Panc1 (cell line): ENCODE results near the gene RANBP1. TPM values are rescaled to one million over a fixed set of nuclear protein-coding genes. Genes with fewer than 3 reads are reported as not detected.

Experiments
- ATAC-seq: fragments of 200-7000 bp; cut with Tn5 transposase; 2 replicates; pipeline ENCODE4 v1.9.1; 2020; ENCODE audit warnings: mild to moderate bottlenecking, moderate library complexity
- BruUV-seq: library from RNA; stranded (reverse); fragments of 400-500 nt; replicated peaks from 2 replicates; lab custom pipeline; 2021; lab: Mats Ljungman, UMichigan
- CTCF ChIA-PET: fragments of 300-600 bp; sonication (Branson Sonifier 250); formaldehyde crosslinking; loops from one replicate; lab custom pipeline; 2022; ENCODE audit warnings: antibody characterized with exemption; lab: Charles Lee
- POLR2A ChIA-PET: fragments of 300-600 bp; sonication (Branson Sonifier 250); formaldehyde crosslinking; loops from one replicate; lab custom pipeline; 2022; ENCODE audit warnings: antibody characterized with exemption; lab: Charles Lee
- DNase-seq: peaks from one replicate; pipeline ENCODE4 v3.0.0-alpha.2; 2010; ENCODE audit warnings: low read depth, low spot score
- H3K27ac ChIP-seq: 2 replicates; pipeline ENCODE4 v1.5.1; 2011; ENCODE audit warnings: mild to moderate bottlenecking, low read length, inconsistent platforms
- H3K27me3 ChIP-seq: fragments of 200-500 bp; sonication (Bioruptor generic); 2 replicates; pipeline ENCODE4 v1.6.0; 2014; ENCODE audit warnings: low read length, inconsistent platforms; ENCODE audit not compliant: control insufficient read depth, insufficient read depth
- H3K36me3 ChIP-seq: fragments of 200-500 bp; sonication (Bioruptor generic); 2 replicates; pipeline ENCODE4 v1.5.1; 2014; ENCODE audit warnings: inconsistent platforms, mild to moderate bottlenecking, low read length, moderate library complexity; ENCODE audit not compliant: control insufficient read depth, insufficient read depth
- H3K4me1 ChIP-seq: 2 replicates; pipeline ENCODE4 v1.5.1; 2011; ENCODE audit warnings: inconsistent platforms, mild to moderate bottlenecking, low read length, moderate library complexity; ENCODE audit not compliant: control insufficient read depth, insufficient read depth
- H3K4me3 ChIP-seq, 2 experiments: 2 replicates each; pipeline ENCODE4 v1.5.1; 2011 to 2012; ENCODE audit warnings: low read depth in 2 of 2, low read length in 2 of 2, mild to moderate bottlenecking in 2 of 2, inconsistent platforms in 1 of 2, moderate library complexity in 1 of 2
- H3K9me3 ChIP-seq: fragments of 200-500 bp; sonication (Bioruptor generic); 2 replicates; pipeline ENCODE4 v1.5.1; 2014; ENCODE audit warnings: low read depth, mild to moderate bottlenecking, inconsistent platforms, low read length, moderate library complexity; ENCODE audit not compliant: control insufficient read depth, insufficient read depth
- POLR2AphosphoS5 ChIP-seq: IDR thresholded peaks from 2 replicates; pipeline ENCODE4 v1.6.1; 2012; ENCODE audit warnings: mild to moderate bottlenecking, low read depth, low read length, moderate library complexity
- SIN3A ChIP-seq: IDR thresholded peaks from 2 replicates; pipeline ENCODE4 v1.6.1; 2012; ENCODE audit warnings: low read depth, mild to moderate bottlenecking, low read length, moderate library complexity, borderline replicate concordance; ENCODE audit not compliant: insufficient read depth
- TCF7L2 ChIP-seq: IDR thresholded peaks from 2 replicates; pipeline ENCODE4 v1.6.1; 2011; ENCODE audit warnings: mild to moderate bottlenecking, low read depth, low read length, inconsistent platforms
- in situ Hi-C: cut with HindIII; loops from 2 replicates; pipeline ENCODE4 v1.10.0; 2016; ENCODE audit warnings: low sequenced_read_pairs, low pct_unique_long_range_greater_than_20kb
- intact Hi-C: fragments of 100-400 bp; cut with micrococcal nuclease; formaldehyde crosslinking; loops from one replicate; pipeline ENCODE4 v1.10.0; 2022; ENCODE audit not compliant: unreplicated experiment
- total RNA-seq: library from RNA; stranded (reverse); gene quantifications from one replicate; pipeline ENCODE4 v1.2.1, GENCODE V29; 2021; ENCODE audit not compliant: unreplicated experiment
- TF ChIP-seq, protein P1 (sequence below), 2 experiments: IDR thresholded peaks; 2 replicates each; pipeline ENCODE4 v1.6.1; 2011 to 2012; ENCODE audit warnings: low read depth in 2 of 2, control low read depth in 1 of 2, low read length in 1 of 2, mild to moderate bottlenecking in 1 of 2, moderate library complexity in 1 of 2; ENCODE audit not compliant: insufficient read depth in 1 of 2
- TF ChIP-seq, protein P2 (sequence below): fragments of 450-650 bp; IDR thresholded peaks from 2 replicates; pipeline ENCODE4 v1.5.1; 2017; ENCODE audit warnings: mild to moderate bottlenecking

The RANBP1 gene
- total RNA-seq, 1 experiment from 2014 or later: 232 TPM

DNA sequence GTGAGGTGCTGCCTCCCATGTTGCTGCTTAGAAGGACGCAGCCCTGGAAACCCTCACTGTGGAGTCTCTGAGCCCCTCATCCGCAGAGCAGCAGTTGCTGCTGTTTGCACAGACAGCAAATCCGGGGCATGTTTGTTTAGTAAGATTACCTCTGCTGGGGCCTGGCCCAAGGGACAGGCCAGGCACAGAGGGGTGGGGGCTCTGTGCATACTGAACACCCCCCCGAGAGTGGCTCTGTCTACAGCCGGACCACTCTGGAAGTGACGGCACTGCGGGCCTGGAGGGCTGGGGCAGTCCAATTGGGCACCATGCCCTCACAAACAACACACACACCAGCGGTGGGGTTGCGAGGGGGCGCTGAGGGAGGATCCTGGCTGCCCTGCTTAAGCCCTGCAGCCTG lies 57.9 kb downstream of the RANBP1 start:
- intact Hi-C loops: loop anchor here (10.0 kb wide), 1 partner anchor 61 kb away; no protein-coding TSS in a partner anchor
- POLR2A ChIA-PET: no interaction called here
- Histone ChIP-seq H3K4me1 (peaks cover 3% of the 10 kb centered on the region; the same call in 1 of the 2 replicates), H3K9me3 (no peaks in the 10 kb centered on the region), H3K27ac (no peak overlapping the region), H3K4me3 (no peak overlapping the region), H3K27me3 (no peaks in the 10 kb centered on the region), H3K36me3 (no peaks in the 10 kb centered on the region)
- no peak for DNase-seq
- CTCF ChIA-PET: no interaction called here
- in situ Hi-C loops: no loop called here
- TF ChIP-seq, protein P1, sequence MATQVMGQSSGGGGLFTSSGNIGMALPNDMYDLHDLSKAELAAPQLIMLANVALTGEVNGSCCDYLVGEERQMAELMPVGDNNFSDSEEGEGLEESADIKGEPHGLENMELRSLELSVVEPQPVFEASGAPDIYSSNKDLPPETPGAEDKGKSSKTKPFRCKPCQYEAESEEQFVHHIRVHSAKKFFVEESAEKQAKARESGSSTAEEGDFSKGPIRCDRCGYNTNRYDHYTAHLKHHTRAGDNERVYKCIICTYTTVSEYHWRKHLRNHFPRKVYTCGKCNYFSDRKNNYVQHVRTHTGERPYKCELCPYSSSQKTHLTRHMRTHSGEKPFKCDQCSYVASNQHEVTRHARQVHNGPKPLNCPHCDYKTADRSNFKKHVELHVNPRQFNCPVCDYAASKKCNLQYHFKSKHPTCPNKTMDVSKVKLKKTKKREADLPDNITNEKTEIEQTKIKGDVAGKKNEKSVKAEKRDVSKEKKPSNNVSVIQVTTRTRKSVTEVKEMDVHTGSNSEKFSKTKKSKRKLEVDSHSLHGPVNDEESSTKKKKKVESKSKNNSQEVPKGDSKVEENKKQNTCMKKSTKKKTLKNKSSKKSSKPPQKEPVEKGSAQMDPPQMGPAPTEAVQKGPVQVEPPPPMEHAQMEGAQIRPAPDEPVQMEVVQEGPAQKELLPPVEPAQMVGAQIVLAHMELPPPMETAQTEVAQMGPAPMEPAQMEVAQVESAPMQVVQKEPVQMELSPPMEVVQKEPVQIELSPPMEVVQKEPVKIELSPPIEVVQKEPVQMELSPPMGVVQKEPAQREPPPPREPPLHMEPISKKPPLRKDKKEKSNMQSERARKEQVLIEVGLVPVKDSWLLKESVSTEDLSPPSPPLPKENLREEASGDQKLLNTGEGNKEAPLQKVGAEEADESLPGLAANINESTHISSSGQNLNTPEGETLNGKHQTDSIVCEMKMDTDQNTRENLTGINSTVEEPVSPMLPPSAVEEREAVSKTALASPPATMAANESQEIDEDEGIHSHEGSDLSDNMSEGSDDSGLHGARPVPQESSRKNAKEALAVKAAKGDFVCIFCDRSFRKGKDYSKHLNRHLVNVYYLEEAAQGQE (IDR thresholded peaks at IDR 0.05; ENCODE audit: insufficient read depth in 1 of 2, low read depth in 2 of 2, low read length in 1 of 2): no peak
- TF ChIP-seq TCF7L2 (no peak), POLR2AphosphoS5 (no peak), SIN3A (no peak)
- TF ChIP-seq, protein P2, sequence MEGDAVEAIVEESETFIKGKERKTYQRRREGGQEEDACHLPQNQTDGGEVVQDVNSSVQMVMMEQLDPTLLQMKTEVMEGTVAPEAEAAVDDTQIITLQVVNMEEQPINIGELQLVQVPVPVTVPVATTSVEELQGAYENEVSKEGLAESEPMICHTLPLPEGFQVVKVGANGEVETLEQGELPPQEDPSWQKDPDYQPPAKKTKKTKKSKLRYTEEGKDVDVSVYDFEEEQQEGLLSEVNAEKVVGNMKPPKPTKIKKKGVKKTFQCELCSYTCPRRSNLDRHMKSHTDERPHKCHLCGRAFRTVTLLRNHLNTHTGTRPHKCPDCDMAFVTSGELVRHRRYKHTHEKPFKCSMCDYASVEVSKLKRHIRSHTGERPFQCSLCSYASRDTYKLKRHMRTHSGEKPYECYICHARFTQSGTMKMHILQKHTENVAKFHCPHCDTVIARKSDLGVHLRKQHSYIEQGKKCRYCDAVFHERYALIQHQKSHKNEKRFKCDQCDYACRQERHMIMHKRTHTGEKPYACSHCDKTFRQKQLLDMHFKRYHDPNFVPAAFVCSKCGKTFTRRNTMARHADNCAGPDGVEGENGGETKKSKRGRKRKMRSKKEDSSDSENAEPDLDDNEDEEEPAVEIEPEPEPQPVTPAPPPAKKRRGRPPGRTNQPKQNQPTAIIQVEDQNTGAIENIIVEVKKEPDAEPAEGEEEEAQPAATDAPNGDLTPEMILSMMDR: no peak
- ATAC-seq: no peak
- no TSS peak for BruUV-seq

DNA sequence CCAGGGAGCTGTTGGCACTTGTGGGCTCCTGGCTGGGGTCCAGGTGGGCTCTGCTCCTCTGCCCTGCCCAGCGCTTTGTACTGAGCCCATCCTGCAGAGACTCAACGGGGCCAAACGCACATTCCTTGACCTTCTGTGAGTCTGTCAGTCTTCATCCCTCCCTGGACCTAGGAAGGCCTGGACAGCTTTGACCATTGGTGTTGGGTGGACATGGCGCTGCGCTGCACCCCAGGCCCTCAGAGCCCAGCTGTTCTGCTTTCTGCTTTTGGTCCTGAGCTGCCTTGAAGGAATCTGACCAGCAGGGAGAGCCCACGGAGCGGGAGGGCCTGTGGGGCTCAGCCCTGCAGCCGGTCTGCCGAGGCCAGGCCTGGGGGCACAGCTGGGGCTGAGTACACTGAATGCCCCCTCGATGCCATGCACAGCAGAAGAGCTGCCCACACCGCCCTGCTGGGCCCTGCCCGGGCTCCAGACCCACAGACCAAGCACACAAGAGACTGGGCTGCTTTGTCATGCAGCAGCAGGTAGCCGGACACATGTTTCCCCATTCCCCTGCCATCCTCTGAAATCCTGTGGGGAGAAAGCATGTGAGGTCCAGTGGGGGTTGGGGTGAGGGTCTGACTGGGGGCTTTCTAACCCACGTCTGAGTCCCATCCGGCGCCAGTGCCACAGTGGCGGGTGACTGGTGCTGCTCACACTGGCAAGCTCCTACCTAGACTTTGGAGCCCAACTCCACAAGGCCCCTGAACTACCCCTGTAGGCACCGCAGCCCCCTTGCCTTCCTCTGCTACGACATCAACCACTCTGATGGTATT lies 59.1 kb downstream of the RANBP1 start:
- Histone ChIP-seq H3K4me3 (no peak overlapping the region), H3K36me3 (no peaks in the 10 kb centered on the region), H3K27ac (no peak overlapping the region), H3K9me3 (no peaks in the 10 kb centered on the region), H3K27me3 (no peaks in the 10 kb centered on the region), H3K4me1 (peaks cover 3% of the 10 kb centered on the region; the same call in 1 of the 2 replicates)
- DNase-seq (no peak), ATAC-seq (peak; percentile 82)
- TF ChIP-seq, protein P2: peak; percentile 74
- TF ChIP-seq, protein P1 (IDR thresholded peaks at IDR 0.05; ENCODE audit: insufficient read depth in 1 of 2, low read depth in 2 of 2, low read length in 1 of 2): no peak
- TF ChIP-seq POLR2AphosphoS5 (no peak), TCF7L2 (no peak)
- CTCF ChIA-PET: interaction anchor here (0.6 to 2.8 kb wide), 2 partner anchors 64 to 224 kb away, joined by 5 to 14 read pairs; no protein-coding TSS in a partner anchor
- in situ Hi-C loops: no loop called here
- POLR2A ChIA-PET: no interaction called here
- intact Hi-C loops: loop anchor here (10.0 kb wide), 1 partner anchor 60 kb away; no protein-coding TSS in a partner anchor
- no TSS peak for BruUV-seq
